Esophagus (tissue), 2 donors: ENCODE results near the gene KYNU. TPM values are rescaled to one million over a fixed set of nuclear protein-coding genes. Genes with fewer than 3 reads are reported as not detected.
"Not testable (repeated sequence)": the region's sequence is repeated elsewhere in the genome, so short reads cannot be mapped to it uniquely, and the experiment has no call there.

Experiments
- H3K27ac ChIP-seq, 2 donors: one replicate each; pipeline ENCODE4 v1.5.1; 2013; ENCODE audit warnings: low read depth in 2 of 2, mild to moderate bottlenecking in 2 of 2, inconsistent platforms in 1 of 2, low read length in 1 of 2, moderate library complexity in 1 of 2
- H3K27me3 ChIP-seq, 2 donors: one replicate each; pipeline ENCODE4 v1.6.1; 2013; ENCODE audit warnings: low read length in 2 of 2, control low read depth in 1 of 2, mild to moderate bottlenecking in 1 of 2; ENCODE audit not compliant: insufficient read depth in 2 of 2, control insufficient read depth in 1 of 2
- H3K36me3 ChIP-seq, 2 donors: one replicate each; pipeline ENCODE4 v1.6.1; 2013; ENCODE audit warnings: low read length in 1 of 2; ENCODE audit not compliant: control insufficient read depth in 2 of 2, insufficient read depth in 2 of 2
- H3K4me1 ChIP-seq, 2 donors: one replicate each; pipeline ENCODE4 v1.6.1; 2013; ENCODE audit warnings: low read length in 1 of 2; ENCODE audit not compliant: control insufficient read depth in 2 of 2, insufficient read depth in 2 of 2
- H3K4me3 ChIP-seq, 2 donors: one replicate each; pipeline ENCODE4 v1.5.1; 2013; ENCODE audit warnings: low read length in 2 of 2, mild to moderate bottlenecking in 2 of 2, low read depth in 1 of 2, moderate library complexity in 1 of 2
- H3K9me3 ChIP-seq, 2 donors: one replicate each; pipeline ENCODE4 v1.6.1; 2013; ENCODE audit warnings: mild to moderate bottlenecking in 2 of 2, low read depth in 1 of 2, low read length in 1 of 2, moderate library complexity in 1 of 2; ENCODE audit not compliant: control insufficient read depth in 2 of 2, insufficient read depth in 1 of 2
- WGBS, 2 donors: extraction: QIAGEN DNeasy Blood & Tissue Kit; methylation state at CpG; one replicate each; pipeline ENCODE4 v1.1.7; 2013; 5-methylcytosine and 5-hydroxymethylcytosine counted together
- polyA plus RNA-seq, 2 donors: library from polyadenylated mRNA; stranded (reverse); fragments of 200-250 nt; gene quantifications; one replicate each; pipeline ENCODE4 v1.2.3, GENCODE V29; 2013
- donor health status: healthy with polysubstance abuse.
- donor health status: Bipolar disorder and iron deficiency.

The KYNU gene
- polyA plus RNA-seq, 2 donors, result 2.4 to 2.7 TPM

DNA sequence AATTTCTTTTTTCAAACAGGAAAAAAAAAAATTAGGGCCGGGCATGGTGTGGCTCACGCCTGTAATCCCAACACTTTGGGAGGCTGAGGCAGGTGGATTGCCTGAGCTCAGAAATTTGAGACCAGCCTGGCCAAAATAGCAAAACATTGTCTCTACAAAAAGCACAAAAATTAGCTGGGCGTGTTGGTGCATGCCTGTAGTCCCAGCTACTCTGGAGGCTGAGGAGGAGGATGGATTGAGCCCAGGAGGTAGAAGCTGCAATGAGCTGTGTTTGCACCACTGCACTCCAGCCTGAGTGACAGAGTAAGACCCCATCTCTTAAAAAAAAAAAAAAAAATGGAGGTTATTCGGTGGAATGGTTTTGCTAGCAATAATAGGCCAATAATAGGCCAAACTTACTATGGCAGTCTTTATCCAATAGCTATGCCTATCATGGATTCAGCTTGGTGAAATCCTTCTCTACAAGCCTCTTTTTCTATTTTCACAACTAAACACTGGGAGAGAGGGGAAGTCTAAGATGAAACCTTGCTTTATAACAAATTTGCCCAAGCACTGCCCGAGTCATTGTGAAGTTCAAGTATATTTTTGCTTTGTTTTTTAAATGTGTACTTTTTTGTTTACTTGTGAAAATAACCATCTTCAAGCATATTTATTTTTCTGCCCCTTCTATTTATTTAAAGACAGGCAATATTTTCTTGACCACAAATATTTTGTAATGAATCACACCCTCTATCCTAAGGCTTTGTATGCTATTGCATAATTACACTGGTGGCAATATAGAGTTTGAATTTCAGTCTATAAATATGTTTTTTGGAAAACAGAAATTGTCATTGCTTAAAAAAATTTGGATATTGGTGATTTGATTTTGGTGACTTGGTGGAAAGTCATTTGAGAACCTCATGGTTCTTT, 20.0 kb upstream of the KYNU start:
- Histone ChIP-seq H3K27ac (no peak overlapping the region), H3K27me3 (no peaks in the 10 kb centered on the region), H3K4me3 (no peak overlapping the region), H3K9me3 (no peaks in the 10 kb centered on the region), H3K4me1 (no peaks in the 10 kb centered on the region), H3K36me3 (no peaks in the 10 kb centered on the region)
- WGBS, 2 donors, result 78 to 83% methylated on average over 5 of the region's 5 CpGs

GRCh38 chr2:142858961-142859360, 18.5 kb upstream of the KYNU start:
- Histone ChIP-seq H3K4me1 (no peaks in the 10 kb centered on the region), H3K36me3 (no peaks in the 10 kb centered on the region), H3K27me3 (no peaks in the 10 kb centered on the region), H3K9me3 (no peaks in the 10 kb centered on the region), H3K27ac (no peak overlapping the region), H3K4me3 (no peak overlapping the region)
- WGBS, 2 donors, result 81 to 91% methylated on average over 1 of the region's 1 CpG

GRCh38 chr2:142862299-142862698, 15.2 kb upstream of the KYNU start:
- 76 to 81% methylated on average over 4 of the region's 4 CpGs for WGBS, 2 donors
- H3K27me3 ChIP-seq, result no peaks in the 10 kb centered on the region
- no peaks in the 10 kb centered on the region for H3K36me3 ChIP-seq
- no peaks in the 10 kb centered on the region for H3K9me3 ChIP-seq
- H3K4me3 ChIP-seq, result no peak overlapping the region
- H3K27ac ChIP-seq, result no peak overlapping the region
- no peaks in the 10 kb centered on the region for H3K4me1 ChIP-seq

DNA sequence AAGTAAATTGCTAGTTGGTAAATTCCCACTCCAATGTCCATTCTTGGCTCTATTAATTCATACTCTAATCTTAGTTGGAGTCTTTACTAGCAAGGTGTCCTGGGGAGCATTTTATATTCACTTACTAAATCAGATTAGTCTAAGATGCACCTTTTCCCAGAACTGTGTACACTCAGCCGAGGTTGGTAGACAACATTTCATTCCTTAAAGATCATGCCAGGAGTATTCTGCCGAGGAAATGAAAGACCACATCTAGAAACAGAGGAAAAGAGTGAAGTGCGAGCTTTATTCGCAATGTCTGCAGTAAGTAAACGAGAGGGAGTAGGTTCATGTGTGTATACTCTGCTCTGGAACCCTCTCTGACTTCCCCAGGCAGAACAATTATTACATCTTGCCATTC, 14.6 kb upstream of the KYNU start:
- 84 to 86% methylated on average over 5 of the region's 5 CpGs for WGBS, 2 donors
- H3K4me1 ChIP-seq, result no peaks in the 10 kb centered on the region
- no peaks in the 10 kb centered on the region for H3K9me3 ChIP-seq
- H3K36me3 ChIP-seq, result no peaks in the 10 kb centered on the region
- H3K27me3 ChIP-seq, result no peaks in the 10 kb centered on the region
- H3K4me3 ChIP-seq, result no peak overlapping the region
- no peak overlapping the region for H3K27ac ChIP-seq

DNA sequence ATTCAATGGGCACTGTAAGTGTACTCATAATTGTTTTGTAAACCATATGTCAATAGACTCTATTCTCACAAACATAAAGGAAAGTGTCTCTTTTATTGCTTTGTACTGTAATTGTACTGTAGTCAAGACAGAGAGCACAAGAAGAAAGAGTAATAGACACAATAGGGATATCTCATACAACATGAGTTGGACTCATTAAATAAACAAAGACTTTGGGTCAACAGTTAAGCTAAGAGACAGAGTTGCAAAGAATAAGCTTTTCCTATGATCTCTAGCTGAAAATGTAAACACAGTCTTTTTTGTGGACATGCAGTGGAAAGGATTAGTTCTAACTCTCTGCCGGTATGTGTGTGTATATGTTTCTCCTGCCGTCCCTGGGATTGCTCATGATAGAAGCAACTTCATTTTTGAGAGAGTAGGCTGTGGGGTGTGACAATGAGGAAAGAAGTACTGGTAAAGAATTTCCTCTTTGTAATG, 13.9 kb upstream of the KYNU start:
- H3K9me3 ChIP-seq, result no peaks in the 10 kb centered on the region
- H3K4me3 ChIP-seq, result no peak overlapping the region
- H3K27me3 ChIP-seq, result no peaks in the 10 kb centered on the region
- WGBS, 2 donors, result 25 to 42% methylated on average over 2 of the region's 2 CpGs
- H3K27ac ChIP-seq, result no peak overlapping the region
- H3K4me1 ChIP-seq, result peaks cover 0 to 1% of the 10 kb centered on the region in 2 donors
- H3K36me3 ChIP-seq, result no peaks in the 10 kb centered on the region

- H3K4me3 ChIP-seq, H3K27me3 ChIP-seq, H3K4me1 ChIP-seq, H3K9me3 ChIP-seq, H3K27ac ChIP-seq, H3K36me3 ChIP-seq: not testable (repeated sequence)
- WGBS, 2 donors, result 86 to 97% methylated on average over 2 of the region's 2 CpGs
Measured at GRCh38 chr2:142864605-142865004, 12.9 kb upstream of the KYNU start.

GRCh38 chr2:142865924-142866323, 11.5 kb upstream of the KYNU start:
- peak overlapping the region in 1 of 2 donors; percentile 90 for H3K27ac ChIP-seq
- 21 to 22% methylated on average over 1 of the region's 1 CpG for WGBS, 2 donors
- peaks cover 0 to 7% of the 10 kb centered on the region in 2 donors for H3K4me1 ChIP-seq
- H3K27me3 ChIP-seq, result no peaks in the 10 kb centered on the region
- H3K9me3 ChIP-seq, result no peaks in the 10 kb centered on the region
- no peak overlapping the region for H3K4me3 ChIP-seq
- no peaks in the 10 kb centered on the region for H3K36me3 ChIP-seq

DNA sequence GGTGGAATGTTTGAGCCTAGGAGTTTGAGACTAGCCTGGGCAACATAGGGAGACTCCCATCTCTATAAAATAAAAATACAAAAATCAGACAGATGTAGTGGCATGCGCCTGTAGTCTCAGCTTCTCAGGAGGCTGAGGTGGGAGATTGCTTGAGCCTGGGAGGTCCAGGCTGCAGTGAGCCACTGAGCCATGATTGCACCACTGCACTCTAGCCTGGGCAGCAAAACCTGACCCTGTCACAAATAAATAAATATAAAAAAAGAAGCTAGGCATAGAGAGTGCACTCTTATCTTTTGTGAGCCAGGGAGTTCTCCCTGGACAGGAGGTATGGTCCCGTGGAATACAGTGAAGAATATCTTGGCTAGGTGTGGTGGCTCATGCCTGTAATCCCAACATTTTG, 11.0 kb upstream of the KYNU start:
- H3K27me3 ChIP-seq, result no peaks in the 10 kb centered on the region
- no peaks in the 10 kb centered on the region for H3K36me3 ChIP-seq
- no peaks in the 10 kb centered on the region for H3K9me3 ChIP-seq
- H3K27ac ChIP-seq, result peak overlapping the region; percentile 72 to 90
- H3K4me1 ChIP-seq, result peaks cover 0 to 7% of the 10 kb centered on the region in 2 donors
- WGBS, 2 donors, result 79 to 90% methylated on average over 2 of the region's 2 CpGs
- H3K4me3 ChIP-seq, result no peak overlapping the region

DNA sequence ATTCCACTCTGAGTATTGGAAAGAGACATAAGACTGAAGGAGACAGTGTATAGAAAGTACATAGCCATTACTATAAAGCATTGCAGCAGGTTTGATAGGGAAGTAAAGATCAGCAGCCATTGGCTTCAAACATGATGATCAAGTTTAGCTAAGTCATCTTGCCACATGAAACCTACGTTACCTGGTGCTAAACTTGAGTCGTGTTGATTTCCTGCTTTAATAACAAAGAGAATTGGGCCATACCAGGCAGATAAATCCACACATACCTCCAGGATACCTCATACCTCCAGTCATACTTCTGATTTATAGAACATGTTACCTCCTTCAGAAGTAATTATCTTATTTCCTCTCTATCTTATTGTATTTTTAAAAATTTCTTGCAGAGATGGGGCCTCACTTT, 10.3 kb upstream of the KYNU start:
- H3K4me1 ChIP-seq, result peaks cover 0 to 7% of the 10 kb centered on the region in 2 donors
- 38 to 40% methylated on average over 2 of the region's 2 CpGs for WGBS, 2 donors
- H3K27ac ChIP-seq, result peak overlapping the region; percentile 79 to 90
- H3K9me3 ChIP-seq, result no peaks in the 10 kb centered on the region
- no peak overlapping the region for H3K4me3 ChIP-seq
- no peaks in the 10 kb centered on the region for H3K36me3 ChIP-seq
- H3K27me3 ChIP-seq, result no peaks in the 10 kb centered on the region
